ENCODE data around the gene FAM53B.

Gene FAM53B

GRCh38 chr10:124693396-124693795 is 50.8 kb downstream of the FAM53B start:
- DNase-seq (ENCODE audit: low read depth), result no peak
- H3K4me3 ChIP-seq (ENCODE audit: control insufficient read depth, low read depth, low read length), result no peak overlapping the region
- no peak for TF ChIP-seq CTCF (IDR thresholded peaks at IDR 0.05; ENCODE audit: control insufficient read depth, insufficient read depth, low read depth, low read length, missing control alignments)

GRCh38 chr10:124692100-124692446 is 52.1 kb downstream of the FAM53B start:
- TF ChIP-seq CTCF (IDR thresholded peaks at IDR 0.05; ENCODE audit: control insufficient read depth, insufficient read depth, low read depth, low read length, missing control alignments), result no peak

GRCh38 chr10:124691421-124692099 is 52.6 kb downstream of the FAM53B start:
- no peak for DNase-seq (ENCODE audit: low read depth)
- TF ChIP-seq CTCF (IDR thresholded peaks at IDR 0.05; ENCODE audit: control insufficient read depth, insufficient read depth, low read depth, low read length, missing control alignments), result no peak
- no peak overlapping the region for H3K4me3 ChIP-seq (ENCODE audit: control insufficient read depth, low read depth, low read length)

More at GRCh38 chr10:124692100-124692446, 52.1 kb downstream of the FAM53B start:
- H3K4me3 ChIP-seq (ENCODE audit: control insufficient read depth, low read depth, low read length), result no peak overlapping the region
- no peak for DNase-seq (ENCODE audit: low read depth)

GRCh38 chr10:124691002-124691401 is 53.2 kb downstream of the FAM53B start:
- no peak for DNase-seq (ENCODE audit: low read depth)
- TF ChIP-seq CTCF (IDR thresholded peaks at IDR 0.05; ENCODE audit: control insufficient read depth, insufficient read depth, low read depth, low read length, missing control alignments), result no peak
- no peak overlapping the region for H3K4me3 ChIP-seq (ENCODE audit: control insufficient read depth, low read depth, low read length)

GRCh38 chr10:124689911-124690498 is 54.2 kb downstream of the FAM53B start:
- H3K4me3 ChIP-seq (ENCODE audit: control insufficient read depth, low read depth, low read length), result no peak overlapping the region
- no peak for TF ChIP-seq CTCF (IDR thresholded peaks at IDR 0.05; ENCODE audit: control insufficient read depth, insufficient read depth, low read depth, low read length, missing control alignments)
- no peak for DNase-seq (ENCODE audit: low read depth)

GRCh38 chr10:124688889-124689670 is 55.1 kb downstream of the FAM53B start:
- TF ChIP-seq CTCF (IDR thresholded peaks at IDR 0.05; ENCODE audit: control insufficient read depth, insufficient read depth, low read depth, low read length, missing control alignments), result no peak
- DNase-seq (ENCODE audit: low read depth), result no peak
- H3K4me3 ChIP-seq (ENCODE audit: control insufficient read depth, low read depth, low read length), result no peak overlapping the region
